ENCODE measurements around the gene IGSF22.

The IGSF22 gene

DNA sequence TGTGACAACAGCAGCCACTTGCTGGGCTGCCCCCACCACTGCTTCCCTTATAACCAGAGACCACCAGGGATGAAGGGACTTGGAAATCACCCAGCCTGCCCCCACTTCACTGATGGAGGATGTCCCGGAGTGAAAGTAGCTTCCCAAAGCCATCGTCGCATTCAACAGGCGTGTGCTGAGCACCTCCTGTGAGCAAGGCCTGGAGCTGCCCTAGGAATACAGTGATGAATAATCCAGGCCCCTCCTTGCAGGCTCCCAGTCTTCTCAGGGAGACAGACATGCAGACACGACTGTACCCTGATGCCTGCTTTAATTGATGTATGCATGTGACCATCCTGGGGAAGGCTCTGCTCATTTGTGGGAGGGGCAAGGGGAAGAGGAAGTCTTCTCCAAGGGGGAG lies 43.0 kb upstream of the IGSF22 start:
- H3K4me3 ChIP-seq (ENCODE audit: low read depth, low read length), result no peak overlapping the region
- no peak overlapping the region for H3K27ac ChIP-seq (ENCODE audit: extremely low read depth, low read depth, low read length)
- H3K9me3 ChIP-seq (ENCODE audit: control insufficient read depth, insufficient read depth, low read depth, low read length), result no peaks in the 10 kb centered on the region
- no peaks in the 10 kb centered on the region for H3K36me3 ChIP-seq (ENCODE audit: control insufficient read depth in 2 of 2, insufficient read depth in 1 of 2, low read length in 2 of 2)
- POLR2A ChIA-PET, result no interaction called here
- H3K4me1 ChIP-seq (ENCODE audit: control insufficient read depth, insufficient read depth, low read length), result no peaks in the 10 kb centered on the region
- TF ChIP-seq SCRT2 (tag by site-specific recombination; IDR thresholded peaks at IDR 0.05) (peak; percentile 71), KLF9 (tag by site-specific recombination; IDR thresholded peaks at IDR 0.05; ENCODE audit: low read depth) (no peak)
- CTCF ChIA-PET, result interaction anchor here (0.5 to 1.7 kb wide), 6 partner anchors 9 to 653 kb away, joined by 3 to 6 read pairs (median 4); no protein-coding TSS in a partner anchor

- CTCF ChIA-PET, result interaction anchor here (0.5 to 1.7 kb wide), 8 partner anchors 9 to 1562 kb away, joined by 3 to 6 read pairs (median 4); no protein-coding TSS in a partner anchor
- POLR2A ChIA-PET, result no interaction called here
- Histone ChIP-seq H3K4me3 (ENCODE audit: low read depth, low read length) (no peak overlapping the region), H3K36me3 (ENCODE audit: control insufficient read depth in 2 of 2, insufficient read depth in 1 of 2, low read length in 2 of 2) (no peaks in the 10 kb centered on the region), H3K4me1 (ENCODE audit: control insufficient read depth, insufficient read depth, low read length) (no peaks in the 10 kb centered on the region), H3K27ac (ENCODE audit: extremely low read depth, low read depth, low read length) (no peak overlapping the region), H3K9me3 (ENCODE audit: control insufficient read depth, insufficient read depth, low read depth, low read length) (no peaks in the 10 kb centered on the region)
- TF ChIP-seq KLF7 (tag by site-specific recombination; IDR thresholded peaks at IDR 0.05; ENCODE audit: borderline replicate concordance), result no peak
- no peak for TF ChIP-seq ZNF629 (tag by site-specific recombination; IDR thresholded peaks at IDR 0.05)
- no peak for TF ChIP-seq ZNF704 (tag by site-specific recombination; IDR thresholded peaks at IDR 0.05)
- no peak for TF ChIP-seq ZNF530 (tag by site-specific recombination; IDR thresholded peaks at IDR 0.05; ENCODE audit: low read depth)
- TF ChIP-seq ZBTB26 (tag by site-specific recombination; optimal IDR thresholded peaks at IDR 0.05), result no peak
- TF ChIP-seq ZNF571 (tag by site-specific recombination; IDR thresholded peaks at IDR 0.05), result no peak
- TF ChIP-seq, protein P1, sequence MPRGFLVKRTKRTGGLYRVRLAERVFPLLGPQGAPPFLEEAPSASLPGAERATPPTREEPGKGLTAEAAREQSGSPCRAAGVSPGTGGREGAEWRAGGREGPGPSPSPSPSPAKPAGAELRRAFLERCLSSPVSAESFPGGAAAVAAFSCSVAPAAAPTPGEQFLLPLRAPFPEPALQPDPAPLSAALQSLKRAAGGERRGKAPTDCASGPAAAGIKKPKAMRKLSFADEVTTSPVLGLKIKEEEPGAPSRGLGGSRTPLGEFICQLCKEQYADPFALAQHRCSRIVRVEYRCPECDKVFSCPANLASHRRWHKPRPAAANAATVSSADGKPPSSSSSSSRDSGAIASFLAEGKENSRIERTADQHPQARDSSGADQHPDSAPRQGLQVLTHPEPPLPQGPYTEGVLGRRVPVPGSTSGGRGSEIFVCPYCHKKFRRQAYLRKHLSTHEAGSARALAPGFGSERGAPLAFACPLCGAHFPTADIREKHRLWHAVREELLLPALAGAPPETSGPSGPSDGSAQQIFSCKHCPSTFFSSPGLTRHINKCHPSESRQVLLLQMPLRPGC (tag by site-specific recombination; IDR thresholded peaks at IDR 0.05), result no peak
- TF ChIP-seq, protein P2, sequence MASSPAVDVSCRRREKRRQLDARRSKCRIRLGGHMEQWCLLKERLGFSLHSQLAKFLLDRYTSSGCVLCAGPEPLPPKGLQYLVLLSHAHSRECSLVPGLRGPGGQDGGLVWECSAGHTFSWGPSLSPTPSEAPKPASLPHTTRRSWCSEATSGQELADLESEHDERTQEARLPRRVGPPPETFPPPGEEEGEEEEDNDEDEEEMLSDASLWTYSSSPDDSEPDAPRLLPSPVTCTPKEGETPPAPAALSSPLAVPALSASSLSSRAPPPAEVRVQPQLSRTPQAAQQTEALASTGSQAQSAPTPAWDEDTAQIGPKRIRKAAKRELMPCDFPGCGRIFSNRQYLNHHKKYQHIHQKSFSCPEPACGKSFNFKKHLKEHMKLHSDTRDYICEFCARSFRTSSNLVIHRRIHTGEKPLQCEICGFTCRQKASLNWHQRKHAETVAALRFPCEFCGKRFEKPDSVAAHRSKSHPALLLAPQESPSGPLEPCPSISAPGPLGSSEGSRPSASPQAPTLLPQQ (tag by site-specific recombination; IDR thresholded peaks at IDR 0.05), result no peak
- TF ChIP-seq ZNF184 (tag by site-specific recombination; IDR thresholded peaks at IDR 0.05), result no peak
These were observed 42.5 kb upstream of the IGSF22 start for GRCh38 chr11:18768472-18768901.

DNA sequence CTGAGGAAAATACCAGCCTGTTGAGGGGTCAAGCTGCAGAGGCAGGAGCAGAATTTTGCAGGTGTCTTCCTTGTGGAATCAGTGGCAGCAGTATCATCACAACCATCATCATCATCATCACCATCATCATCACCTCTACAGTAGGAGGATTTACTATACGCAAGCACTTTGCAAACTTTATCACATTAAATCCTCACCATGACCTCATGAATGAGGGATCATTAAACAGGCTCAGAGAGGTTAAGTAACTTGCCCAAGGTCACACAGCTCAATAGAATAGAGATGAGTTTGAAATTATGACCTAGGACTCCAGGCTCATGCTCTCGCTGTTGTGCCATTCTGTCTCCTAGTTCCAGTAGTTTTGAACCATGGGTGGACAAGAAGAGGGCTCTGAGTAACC lies 40.0 kb upstream of the IGSF22 start:
- ChIA-PET POLR2A (no interaction called here), CTCF (interaction anchor here (0.6 to 2.2 kb wide), 10 partner anchors 8 to 650 kb away, joined by 3 to 14 read pairs (median 4); no protein-coding TSS in a partner anchor)
- no peak for TF ChIP-seq OVOL3 (tag by site-specific recombination; IDR thresholded peaks at IDR 0.05)
- TF ChIP-seq ZNF677 (tag by site-specific recombination; IDR thresholded peaks at IDR 0.05), result no peak
- TF ChIP-seq, protein P1 (tag by site-specific recombination; IDR thresholded peaks at IDR 0.05), result no peak
- no peak for TF ChIP-seq ZNF202 (tag by site-specific recombination; IDR thresholded peaks at IDR 0.05; ENCODE audit: borderline replicate concordance)
- TF ChIP-seq ZNF768 (tag by site-specific recombination; IDR thresholded peaks at IDR 0.05), result peak; percentile 60; the same call in 1 of the 2 replicates
- TF ChIP-seq, protein P3, sequence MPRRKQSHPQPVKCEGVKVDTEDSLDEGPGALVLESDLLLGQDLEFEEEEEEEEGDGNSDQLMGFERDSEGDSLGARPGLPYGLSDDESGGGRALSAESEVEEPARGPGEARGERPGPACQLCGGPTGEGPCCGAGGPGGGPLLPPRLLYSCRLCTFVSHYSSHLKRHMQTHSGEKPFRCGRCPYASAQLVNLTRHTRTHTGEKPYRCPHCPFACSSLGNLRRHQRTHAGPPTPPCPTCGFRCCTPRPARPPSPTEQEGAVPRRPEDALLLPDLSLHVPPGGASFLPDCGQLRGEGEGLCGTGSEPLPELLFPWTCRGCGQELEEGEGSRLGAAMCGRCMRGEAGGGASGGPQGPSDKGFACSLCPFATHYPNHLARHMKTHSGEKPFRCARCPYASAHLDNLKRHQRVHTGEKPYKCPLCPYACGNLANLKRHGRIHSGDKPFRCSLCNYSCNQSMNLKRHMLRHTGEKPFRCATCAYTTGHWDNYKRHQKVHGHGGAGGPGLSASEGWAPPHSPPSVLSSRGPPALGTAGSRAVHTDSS (tag by site-specific recombination; IDR thresholded peaks at IDR 0.05), result peak; percentile 76
- Histone ChIP-seq H3K36me3 (ENCODE audit: control insufficient read depth in 2 of 2, insufficient read depth in 1 of 2, low read length in 2 of 2) (no peaks in the 10 kb centered on the region), H3K4me1 (ENCODE audit: control insufficient read depth, insufficient read depth, low read length) (no peaks in the 10 kb centered on the region), H3K9me3 (ENCODE audit: control insufficient read depth, insufficient read depth, low read depth, low read length) (no peaks in the 10 kb centered on the region), H3K4me3 (ENCODE audit: low read depth, low read length) (no peak overlapping the region), H3K27ac (ENCODE audit: extremely low read depth, low read depth, low read length) (no peak overlapping the region)
